Measurements from ENCODE around the gene ATP2A3.

DNA sequence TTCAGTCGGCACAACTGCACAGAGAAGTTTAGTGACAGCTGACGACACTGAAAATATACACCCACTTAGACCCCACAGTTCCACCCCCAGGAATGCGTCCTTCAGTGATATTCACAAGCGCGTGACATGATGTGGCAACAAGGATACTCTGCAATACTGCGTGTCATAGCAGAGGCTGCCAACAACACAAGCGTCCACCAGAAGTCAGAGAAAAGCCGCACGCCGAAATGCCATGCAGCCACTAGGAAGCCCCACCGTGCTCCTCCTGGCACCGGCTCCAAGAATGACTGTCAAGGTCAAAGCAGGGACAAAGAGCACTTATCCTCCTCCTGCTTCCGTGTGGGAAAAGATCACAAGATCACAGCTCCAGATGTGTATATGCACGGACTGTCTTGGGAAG, 3.5 kb downstream of the ATP2A3 start:
- no peak for TF ChIP-seq POLR2AphosphoS5 (IDR thresholded peaks at IDR 0.05; ENCODE audit: low read depth, low read length)
- TF ChIP-seq TAF1 (IDR thresholded peaks at IDR 0.05; ENCODE audit: borderline replicate concordance, insufficient read depth, low read length): no peak
- TF ChIP-seq, protein P1, sequence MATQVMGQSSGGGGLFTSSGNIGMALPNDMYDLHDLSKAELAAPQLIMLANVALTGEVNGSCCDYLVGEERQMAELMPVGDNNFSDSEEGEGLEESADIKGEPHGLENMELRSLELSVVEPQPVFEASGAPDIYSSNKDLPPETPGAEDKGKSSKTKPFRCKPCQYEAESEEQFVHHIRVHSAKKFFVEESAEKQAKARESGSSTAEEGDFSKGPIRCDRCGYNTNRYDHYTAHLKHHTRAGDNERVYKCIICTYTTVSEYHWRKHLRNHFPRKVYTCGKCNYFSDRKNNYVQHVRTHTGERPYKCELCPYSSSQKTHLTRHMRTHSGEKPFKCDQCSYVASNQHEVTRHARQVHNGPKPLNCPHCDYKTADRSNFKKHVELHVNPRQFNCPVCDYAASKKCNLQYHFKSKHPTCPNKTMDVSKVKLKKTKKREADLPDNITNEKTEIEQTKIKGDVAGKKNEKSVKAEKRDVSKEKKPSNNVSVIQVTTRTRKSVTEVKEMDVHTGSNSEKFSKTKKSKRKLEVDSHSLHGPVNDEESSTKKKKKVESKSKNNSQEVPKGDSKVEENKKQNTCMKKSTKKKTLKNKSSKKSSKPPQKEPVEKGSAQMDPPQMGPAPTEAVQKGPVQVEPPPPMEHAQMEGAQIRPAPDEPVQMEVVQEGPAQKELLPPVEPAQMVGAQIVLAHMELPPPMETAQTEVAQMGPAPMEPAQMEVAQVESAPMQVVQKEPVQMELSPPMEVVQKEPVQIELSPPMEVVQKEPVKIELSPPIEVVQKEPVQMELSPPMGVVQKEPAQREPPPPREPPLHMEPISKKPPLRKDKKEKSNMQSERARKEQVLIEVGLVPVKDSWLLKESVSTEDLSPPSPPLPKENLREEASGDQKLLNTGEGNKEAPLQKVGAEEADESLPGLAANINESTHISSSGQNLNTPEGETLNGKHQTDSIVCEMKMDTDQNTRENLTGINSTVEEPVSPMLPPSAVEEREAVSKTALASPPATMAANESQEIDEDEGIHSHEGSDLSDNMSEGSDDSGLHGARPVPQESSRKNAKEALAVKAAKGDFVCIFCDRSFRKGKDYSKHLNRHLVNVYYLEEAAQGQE (IDR thresholded peaks at IDR 0.05; ENCODE audit: insufficient read depth in 1 of 2, low read depth in 2 of 2, low read length in 2 of 2): no peak
- TF ChIP-seq SIN3A (IDR thresholded peaks at IDR 0.05; ENCODE audit: borderline replicate concordance, insufficient read depth, low read length): no peak
- TF ChIP-seq FOXP2 (optimal IDR thresholded peaks at IDR 0.05; ENCODE audit: borderline replicate concordance, extremely low read depth, extremely low read length, insufficient read depth): no peak

Data from PFSK-1 (cell line).